HG02642 (cell line): ENCODE measurements around the gene FUOM.
A peak's percentile ranks its signal among the peaks of the same experiment; 100 is the strongest.
"Not testable (repeated sequence)": the region's sequence is repeated elsewhere in the genome, so short reads cannot be mapped to it uniquely, and the experiment has no call there.

Source experiments
- ATAC-seq: cut with Tn5 transposase; IDR thresholded peaks from one replicate; pipeline ENCODE4 v1.9.1; 2021; ENCODE audit warnings: mild to moderate bottlenecking; ENCODE audit not compliant: unreplicated experiment, poor library complexity

The FUOM gene

DNA sequence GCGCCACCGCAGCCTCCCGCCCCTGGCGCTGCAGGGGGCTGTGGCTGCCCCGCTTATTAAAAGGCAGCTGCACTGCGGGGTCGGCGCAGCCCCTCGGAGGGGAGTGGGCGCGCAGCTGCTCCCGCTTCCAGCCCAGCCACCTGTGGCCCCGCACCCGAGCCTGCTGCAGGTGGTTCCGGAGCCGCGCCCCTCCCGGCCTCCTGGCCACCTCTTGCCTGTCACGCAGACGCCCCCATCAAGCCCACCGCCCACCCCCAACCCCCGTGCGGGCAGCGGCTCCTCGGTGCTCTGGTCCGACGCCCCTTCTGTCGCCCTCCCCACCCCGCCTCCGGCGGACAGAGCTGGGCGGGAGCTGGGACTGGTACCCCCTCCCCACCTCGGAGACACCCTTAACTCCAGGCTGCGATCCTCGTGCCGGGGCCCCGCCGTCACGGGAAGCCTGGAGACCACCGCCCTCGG is 21.7 kb downstream of the FUOM start:
- no peak for ATAC-seq

DNA sequence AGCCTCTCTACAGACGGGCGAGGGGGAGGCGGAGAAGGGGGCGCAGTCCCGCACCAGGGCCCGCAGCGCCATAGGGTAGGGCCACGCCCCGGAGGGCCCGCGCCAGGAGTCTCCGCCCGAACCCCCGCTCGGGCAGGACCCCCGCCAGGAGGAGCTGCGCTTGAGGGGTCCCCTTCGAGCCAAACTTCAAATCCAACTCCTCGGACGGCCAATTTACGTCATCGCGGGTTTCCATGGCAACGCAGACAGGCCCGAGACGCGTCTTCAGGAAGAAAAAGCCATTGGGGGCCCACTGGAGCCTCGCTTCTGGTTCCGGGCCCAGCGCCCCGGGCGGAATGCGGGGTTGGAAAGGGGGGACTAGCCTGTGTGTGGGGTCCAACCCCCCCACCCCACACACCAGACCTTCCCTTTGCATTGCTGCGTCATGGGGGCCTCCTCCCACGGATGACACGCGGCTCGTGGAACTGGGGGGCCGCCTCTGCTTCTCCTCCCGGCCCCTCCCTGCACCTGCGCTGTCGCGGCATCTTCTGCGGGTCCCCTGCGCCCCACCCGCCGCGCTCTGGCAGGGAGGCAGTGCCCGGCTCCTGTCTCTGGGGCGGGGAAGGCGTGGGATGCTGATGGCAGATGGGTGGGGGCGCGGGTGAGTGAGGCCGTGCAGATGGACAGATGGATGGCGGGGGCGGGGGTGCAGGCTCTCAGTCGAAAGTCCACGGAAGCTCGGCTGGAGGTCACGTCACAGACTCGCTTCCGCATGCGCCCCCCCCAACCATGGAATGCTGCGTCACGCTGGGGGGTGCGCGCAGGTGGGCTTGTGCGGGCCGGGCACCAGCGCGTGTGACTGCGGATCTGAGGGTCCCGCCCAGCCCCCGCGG is 22.3 kb downstream of the FUOM start:
- no peak for ATAC-seq

- ATAC-seq = no peak
These were observed 23.1 kb downstream of the FUOM start for GRCh38 chr10:133334503-133335245.

DNA sequence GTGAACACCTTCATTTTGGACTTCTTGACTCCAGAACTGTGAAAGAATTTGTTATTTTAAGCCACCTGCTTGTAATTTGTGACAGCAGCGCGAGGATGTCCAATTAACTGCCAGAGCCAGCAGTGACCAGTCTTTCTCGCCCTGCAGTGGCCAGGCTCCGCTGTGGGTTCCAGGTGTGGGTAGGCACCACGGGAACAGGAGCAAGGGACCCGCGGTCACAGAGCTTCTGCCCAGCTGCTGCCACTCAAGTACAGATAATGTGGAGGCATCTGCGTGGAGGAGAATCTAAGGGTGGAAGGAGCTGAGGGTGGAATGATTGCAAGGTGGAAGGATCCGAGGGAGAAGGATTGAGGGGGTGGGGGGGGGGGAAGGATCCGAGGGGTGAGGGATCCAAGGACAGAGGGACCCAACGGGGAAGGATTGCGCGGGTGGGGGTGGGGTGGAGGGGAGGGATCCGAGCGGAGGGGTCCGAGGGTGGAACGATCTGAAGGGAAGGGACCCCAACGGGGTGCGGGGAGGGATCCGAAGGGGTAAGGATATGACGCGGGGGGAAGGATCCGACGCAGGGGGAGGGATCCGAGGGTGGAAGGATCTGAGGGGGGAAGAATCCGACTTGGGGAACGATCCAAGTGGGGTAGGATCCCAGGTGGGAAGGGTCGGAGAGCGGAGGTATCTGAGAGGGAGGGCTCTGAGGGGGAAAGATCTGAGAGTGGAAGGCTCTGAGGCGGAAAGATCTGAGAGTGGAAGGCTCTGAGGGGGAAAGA is 24.7 kb downstream of the FUOM start:
- ATAC-seq = no peak

GRCh38 chr10:133329491-133330202 is 28.2 kb downstream of the FUOM start:
- ATAC-seq = peak; percentile 87

- no peak for ATAC-seq
These were observed 29.2 kb downstream of the FUOM start for GRCh38 chr10:133328358-133329343.

DNA sequence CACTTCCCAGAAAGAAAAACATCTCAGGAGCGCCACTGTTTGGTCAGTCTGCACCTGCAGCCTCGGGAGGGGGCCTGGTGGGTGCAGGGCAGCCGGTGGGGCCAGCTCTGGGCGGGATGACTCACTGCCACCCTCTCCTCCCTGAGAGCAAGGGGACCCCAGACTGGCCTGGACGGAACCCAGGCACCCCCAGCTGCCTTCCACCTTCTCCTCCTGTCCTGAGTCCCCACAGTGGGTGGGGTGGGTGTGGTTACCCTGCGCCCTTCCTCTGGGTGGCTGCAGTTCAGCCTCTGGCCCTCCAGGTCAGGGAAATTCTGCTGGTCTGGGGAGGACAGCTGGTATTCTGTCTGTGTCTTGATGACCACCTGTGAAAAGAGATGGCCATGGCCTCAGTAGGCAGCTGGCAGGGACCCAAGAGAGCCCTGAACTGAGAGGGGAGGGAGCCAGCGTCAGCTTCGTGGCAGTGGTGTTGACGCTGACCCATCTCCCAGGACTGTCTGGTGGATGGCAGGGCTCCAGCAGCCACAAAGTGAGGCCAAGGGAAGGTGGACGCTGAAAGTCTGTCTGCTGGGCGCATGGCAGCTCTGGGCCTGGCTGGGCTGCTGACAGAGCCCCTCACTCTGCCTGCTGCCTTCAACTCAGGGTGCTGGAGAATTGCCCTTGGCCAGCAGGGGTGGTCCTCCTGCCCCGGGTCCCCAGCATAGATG is 30.0 kb downstream of the FUOM start:
- no peak for ATAC-seq

GRCh38 chr10:133326745-133327650 is 30.8 kb downstream of the FUOM start:
- ATAC-seq = no peak

DNA sequence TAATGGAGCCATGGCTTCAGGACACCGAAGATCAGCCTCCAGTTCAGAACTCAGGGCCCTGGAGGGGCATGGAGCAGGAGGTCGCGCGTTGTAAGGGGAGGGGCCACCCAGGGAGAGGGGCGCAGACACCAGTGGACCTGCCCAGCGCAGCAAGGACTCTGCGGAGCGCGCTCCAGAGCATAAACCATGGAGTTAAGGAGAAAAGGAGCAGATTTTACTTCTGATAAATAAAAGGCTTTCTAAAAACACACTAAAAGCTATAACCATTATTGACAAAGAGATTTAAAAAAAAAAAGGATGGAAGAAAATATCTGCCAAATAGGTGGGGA is 31.6 kb downstream of the FUOM start:
- no peak for ATAC-seq

DNA sequence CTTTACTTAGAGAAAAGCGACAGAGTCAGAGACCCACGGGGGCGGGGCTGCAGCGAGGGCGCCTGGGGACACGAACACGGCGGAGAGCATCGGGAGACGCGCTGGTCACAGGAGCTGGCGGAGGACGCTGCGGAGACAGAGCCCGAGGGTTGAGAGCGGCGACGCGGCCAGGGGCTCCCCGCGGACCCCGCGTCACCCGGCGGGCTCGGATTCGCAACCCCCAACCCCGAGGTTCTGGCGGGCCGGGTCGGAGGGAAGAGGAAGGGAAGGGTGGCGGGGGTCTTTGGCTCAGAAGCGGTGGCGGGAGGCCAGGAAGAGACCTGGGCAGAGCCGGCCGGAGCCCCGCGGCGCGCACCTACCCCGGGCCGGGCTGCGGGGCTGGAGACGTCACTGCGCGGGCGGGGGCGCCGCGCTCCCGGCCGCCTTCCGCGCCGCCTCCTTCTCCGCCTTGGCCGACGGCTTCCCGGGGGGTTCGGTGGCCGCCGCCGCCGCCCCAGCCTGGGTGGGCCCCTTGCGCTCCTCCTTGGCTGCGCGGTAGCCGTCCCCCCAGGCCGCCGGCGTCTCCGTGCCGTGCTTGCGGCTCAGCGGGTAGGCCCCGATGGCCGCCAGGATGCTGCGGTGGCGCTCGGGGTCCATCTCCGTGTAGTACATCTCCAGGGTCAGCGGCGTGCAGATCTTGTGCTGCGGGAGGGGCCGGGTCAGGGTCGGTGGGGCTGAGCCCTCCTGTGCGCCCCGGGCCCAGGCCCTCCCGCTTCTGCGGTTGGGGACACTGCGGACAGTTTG is 32.2 kb downstream of the FUOM start:
- no peak for ATAC-seq

- ATAC-seq = no peak
These were observed 33.0 kb downstream of the FUOM start for GRCh38 chr10:133324857-133325260.

- no peak for ATAC-seq
These were observed 33.5 kb downstream of the FUOM start for GRCh38 chr10:133324198-133324792.

DNA sequence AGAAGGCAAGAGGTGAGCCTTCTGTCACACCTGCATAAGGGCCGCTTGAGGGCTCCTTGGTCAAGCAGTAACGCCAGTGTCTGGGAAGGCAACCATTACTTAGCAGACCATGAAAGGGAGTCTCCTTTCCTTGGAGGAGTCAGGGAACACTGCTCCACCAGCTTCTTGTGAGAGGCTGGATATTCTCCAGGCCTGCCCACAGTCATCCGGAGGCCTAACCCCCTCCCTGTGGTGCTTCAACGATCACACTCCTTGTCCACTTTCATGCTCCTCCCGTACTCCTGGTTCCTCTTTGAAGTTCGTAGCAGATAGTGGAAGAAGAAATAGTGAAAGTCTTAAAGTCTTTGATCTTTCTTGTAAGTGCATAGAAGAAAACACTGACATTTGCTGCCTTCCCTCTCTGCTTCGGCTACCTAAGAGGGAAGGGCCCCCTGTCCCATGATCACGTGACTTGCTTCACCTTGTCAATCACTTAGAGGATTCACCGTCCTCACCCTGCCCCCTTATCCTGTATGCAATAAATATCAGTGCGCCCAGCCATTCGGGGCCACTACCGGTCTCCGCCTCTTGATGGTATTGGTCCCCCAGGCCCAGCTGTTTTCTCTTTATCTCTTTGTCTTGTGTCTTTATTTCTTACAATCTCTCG is 35.6 kb downstream of the FUOM start:
- ATAC-seq = not testable (repeated sequence)

DNA sequence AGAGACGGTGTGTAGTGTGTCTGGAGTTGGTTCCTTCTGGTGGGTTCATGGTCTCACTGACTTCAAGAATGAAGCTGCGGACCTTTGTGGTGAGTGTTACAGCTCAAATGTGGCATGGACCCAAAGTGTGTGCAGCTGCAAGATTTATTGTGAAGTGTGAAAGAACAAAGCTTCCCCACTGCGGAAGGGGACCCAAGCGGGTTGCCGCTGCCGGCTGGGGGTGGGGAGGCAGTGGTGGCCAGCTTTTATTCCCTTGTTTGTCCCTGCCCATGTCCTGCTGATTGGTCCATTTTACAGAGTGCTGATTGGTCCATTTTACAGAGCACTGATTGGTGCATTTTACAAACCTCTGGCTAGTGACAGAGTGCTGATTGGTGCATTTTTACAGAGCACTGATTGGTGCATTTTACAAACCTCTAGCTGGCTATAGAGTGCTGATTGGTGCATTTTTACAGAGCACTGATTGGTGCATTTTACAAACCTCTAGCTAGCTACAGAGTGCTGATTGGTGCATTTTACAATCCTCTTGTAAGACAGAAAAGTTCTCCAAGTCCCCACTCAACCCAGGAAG is 36.9 kb downstream of the FUOM start:
- not testable (repeated sequence) for ATAC-seq

GRCh38 chr10:133318494-133319127 is 39.2 kb downstream of the FUOM start:
- ATAC-seq = peak; percentile 78
